ENCODE data around the gene SLCO3A1. TPM values are rescaled to one million over a fixed set of nuclear protein-coding genes. Genes with fewer than 3 reads are reported as not detected.

Gene SLCO3A1
- total and polyA plus RNA-seq, 4 donors: 1.6 to 3.6 (median 2.4) TPM

- TF ChIP-seq REST (IDR thresholded peaks at IDR 0.05) (no peak), HNF4G (IDR thresholded peaks at IDR 0.05) (no peak), NR2F2 (IDR thresholded peaks at IDR 0.05) (no peak), SP1 (IDR thresholded peaks at IDR 0.05) (no peak), TAF1 (conservative IDR thresholded peaks at IDR 0.05) (no peak), EGR1 (IDR thresholded peaks at IDR 0.05; ENCODE audit: low read depth in 2 of 2) (no peak), RAD21 (IDR thresholded peaks at IDR 0.05) (no peak), HNF4A (conservative IDR thresholded peaks at IDR 0.05) (no peak), FOXA1 (IDR thresholded peaks at IDR 0.05) (no peak)
- TF ChIP-seq, protein P1, sequence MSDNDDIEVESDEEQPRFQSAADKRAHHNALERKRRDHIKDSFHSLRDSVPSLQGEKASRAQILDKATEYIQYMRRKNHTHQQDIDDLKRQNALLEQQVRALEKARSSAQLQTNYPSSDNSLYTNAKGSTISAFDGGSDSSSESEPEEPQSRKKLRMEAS (IDR thresholded peaks at IDR 0.05): no peak
Measured at GRCh38 chr15:91884606-91885005, 31.1 kb downstream of the SLCO3A1 start (continued).

DNA sequence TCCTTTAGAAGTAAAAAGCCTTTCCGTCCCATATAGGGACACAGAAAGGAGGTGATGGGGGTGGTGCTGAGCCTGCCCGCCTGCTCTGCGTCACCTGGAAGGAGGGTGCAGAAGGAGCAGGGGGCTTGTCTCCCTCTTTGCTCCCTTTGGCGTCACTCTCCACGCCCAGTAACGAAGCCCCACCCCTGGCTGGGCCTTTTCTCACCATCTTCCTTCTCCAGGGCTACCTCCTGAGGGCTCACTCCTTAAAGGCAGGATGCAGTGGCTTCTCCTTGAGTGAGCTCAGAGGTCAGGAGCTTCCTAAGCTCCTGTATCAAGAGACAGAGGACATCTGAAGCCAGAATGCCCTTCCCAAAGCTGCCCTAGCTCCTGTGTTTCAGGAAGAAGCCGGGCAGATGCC, 31.5 kb downstream of the SLCO3A1 start:
- no peak overlapping the region for H3K9ac ChIP-seq (ENCODE audit: low read depth in 1 of 2, low read length in 2 of 2)
- no peak for TF ChIP-seq HNF4G (IDR thresholded peaks at IDR 0.05)
- no peak for TF ChIP-seq HNF4A (conservative IDR thresholded peaks at IDR 0.05)
- no peak for TF ChIP-seq SP1 (IDR thresholded peaks at IDR 0.05)
- no peaks in the 10 kb centered on the region for H3K9me3 ChIP-seq (ENCODE audit: control insufficient read depth in 4 of 4, low read length in 3 of 4)
- H3K27me3 ChIP-seq (ENCODE audit: control insufficient read depth in 4 of 4, insufficient read depth in 4 of 4, low read length in 3 of 4): no peaks in the 10 kb centered on the region
- H3K27ac ChIP-seq (ENCODE audit: low read depth in 1 of 2, low read length in 2 of 2): no peak overlapping the region
- no peaks in the 10 kb centered on the region for H3K4me1 ChIP-seq (ENCODE audit: control insufficient read depth in 4 of 4, insufficient read depth in 4 of 4, low read length in 3 of 4)
- WGBS: 89% methylated on average over 7 of the region's 7 CpGs
- H3K4me3 ChIP-seq (ENCODE audit: low read depth in 1 of 3, low read length in 3 of 3): no peak overlapping the region
- DNase-seq (ENCODE audit: low spot score): no peak
- no peaks in the 10 kb centered on the region for H3K36me3 ChIP-seq (ENCODE audit: control insufficient read depth in 4 of 4, insufficient read depth in 3 of 4, low read depth in 1 of 4, low read length in 3 of 4)

DNA sequence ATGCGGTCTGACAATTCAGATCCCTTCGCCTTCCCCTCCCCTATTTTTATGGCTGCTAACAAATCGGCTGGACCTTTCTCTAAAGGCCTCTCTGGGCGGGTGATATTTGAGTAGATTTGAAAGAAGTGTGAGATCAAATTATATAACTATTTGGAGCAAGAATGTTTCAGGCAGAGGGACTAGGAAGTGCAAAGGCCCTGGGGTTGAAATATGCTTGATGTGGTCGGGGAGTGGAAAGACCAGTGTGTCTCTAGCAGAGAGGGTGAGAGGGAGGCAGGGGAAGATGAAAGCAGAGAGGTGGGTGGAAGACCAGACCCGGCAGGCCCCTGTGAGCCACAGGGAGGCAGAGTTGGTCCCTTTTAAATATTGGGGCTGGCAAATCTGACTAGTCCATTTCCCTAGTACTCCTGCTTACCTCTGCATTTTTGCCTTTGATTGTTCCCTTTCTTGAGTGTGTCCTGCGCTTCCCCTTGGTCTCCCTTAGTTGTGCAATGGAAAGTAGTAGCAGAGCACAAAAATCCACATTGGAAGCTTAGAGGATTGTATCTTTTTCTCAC, 32.3 kb downstream of the SLCO3A1 start:
- DNase-seq (ENCODE audit: low spot score): no peak
- H3K36me3 ChIP-seq (ENCODE audit: control insufficient read depth in 4 of 4, insufficient read depth in 3 of 4, low read depth in 1 of 4, low read length in 3 of 4): no peaks in the 10 kb centered on the region

More for the DNA sequence above, 32.3 kb downstream of the SLCO3A1 start:
- TF ChIP-seq, protein P2, sequence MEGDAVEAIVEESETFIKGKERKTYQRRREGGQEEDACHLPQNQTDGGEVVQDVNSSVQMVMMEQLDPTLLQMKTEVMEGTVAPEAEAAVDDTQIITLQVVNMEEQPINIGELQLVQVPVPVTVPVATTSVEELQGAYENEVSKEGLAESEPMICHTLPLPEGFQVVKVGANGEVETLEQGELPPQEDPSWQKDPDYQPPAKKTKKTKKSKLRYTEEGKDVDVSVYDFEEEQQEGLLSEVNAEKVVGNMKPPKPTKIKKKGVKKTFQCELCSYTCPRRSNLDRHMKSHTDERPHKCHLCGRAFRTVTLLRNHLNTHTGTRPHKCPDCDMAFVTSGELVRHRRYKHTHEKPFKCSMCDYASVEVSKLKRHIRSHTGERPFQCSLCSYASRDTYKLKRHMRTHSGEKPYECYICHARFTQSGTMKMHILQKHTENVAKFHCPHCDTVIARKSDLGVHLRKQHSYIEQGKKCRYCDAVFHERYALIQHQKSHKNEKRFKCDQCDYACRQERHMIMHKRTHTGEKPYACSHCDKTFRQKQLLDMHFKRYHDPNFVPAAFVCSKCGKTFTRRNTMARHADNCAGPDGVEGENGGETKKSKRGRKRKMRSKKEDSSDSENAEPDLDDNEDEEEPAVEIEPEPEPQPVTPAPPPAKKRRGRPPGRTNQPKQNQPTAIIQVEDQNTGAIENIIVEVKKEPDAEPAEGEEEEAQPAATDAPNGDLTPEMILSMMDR (IDR thresholded peaks at IDR 0.05; ENCODE audit: low read depth, low read length, missing input control): peak; percentile 17
- TF ChIP-seq RAD21 (IDR thresholded peaks at IDR 0.05) (peak; percentile 58 to 61), GABPA (IDR thresholded peaks at IDR 0.05 in 1 of 2, conservative IDR thresholded peaks at IDR 0.05 in 1 of 2) (no peak)
- Histone ChIP-seq H3K4me3 (ENCODE audit: low read depth in 1 of 3, low read length in 3 of 3) (no peak overlapping the region), H3K4me1 (ENCODE audit: control insufficient read depth in 4 of 4, insufficient read depth in 4 of 4, low read length in 3 of 4) (no peaks in the 10 kb centered on the region), H3K27ac (ENCODE audit: low read depth in 1 of 2, low read length in 2 of 2) (no peak overlapping the region), H3K9me3 (ENCODE audit: control insufficient read depth in 4 of 4, low read length in 3 of 4) (no peaks in the 10 kb centered on the region), H3K9ac (ENCODE audit: low read depth in 1 of 2, low read length in 2 of 2) (no peak overlapping the region), H3K27me3 (ENCODE audit: control insufficient read depth in 4 of 4, insufficient read depth in 4 of 4, low read length in 3 of 4) (no peaks in the 10 kb centered on the region)
- 85% methylated on average over 7 of the region's 7 CpGs for WGBS
